SJSA1 (cell line): Measurements from ENCODE around the gene KLK8. TPM values are rescaled to one million over a fixed set of nuclear protein-coding genes. Genes with fewer than 3 reads are reported as not detected.

ENCODE experiments used
- DNase-seq, 2 experiments: peaks; one replicate each; pipeline ENCODE4 v3.0.0-alpha.2; 2015 to 2020; ENCODE audit warnings: low spot score in 2 of 2, low read depth in 1 of 2
- H3K27ac ChIP-seq: fragments of 250-450 bp; sonication (Bioruptor Pico); 2 replicates; pipeline ENCODE4 v1.5.1; 2020; ENCODE audit warnings: mild to moderate bottlenecking, moderate library complexity
- H3K27me3 ChIP-seq: fragments of 250-450 bp; sonication (Bioruptor Pico); replicated peaks from 2 replicates; pipeline ENCODE4 v1.5.1; 2020; ENCODE audit warnings: mild to moderate bottlenecking, moderate library complexity
- H3K36me3 ChIP-seq: fragments of 250-450 bp; sonication (Bioruptor Pico); 2 replicates; pipeline ENCODE4 v1.5.1; 2020; ENCODE audit warnings: mild to moderate bottlenecking
- H3K4me1 ChIP-seq: fragments of 250-450 bp; sonication (Bioruptor Pico); replicated peaks from 2 replicates; pipeline ENCODE4 v1.6.1; 2021; ENCODE audit warnings: mild to moderate bottlenecking
- H3K4me3 ChIP-seq: fragments of 250-450 bp; sonication (Bioruptor Pico); 2 replicates; pipeline ENCODE4 v1.5.1; 2020; ENCODE audit warnings: mild to moderate bottlenecking
- H3K9me3 ChIP-seq: fragments of 250-450 bp; sonication (Bioruptor Pico); replicated peaks from 2 replicates; pipeline ENCODE4 v1.5.1; 2020; ENCODE audit warnings: mild to moderate bottlenecking
- total RNA-seq: library from RNA; depleted of rRNA; stranded (reverse); fragments of >200 nt; shearing (Covaris generic); gene quantifications from 2 replicates; pipeline ENCODE4 v1.2.3, GENCODE V29; 2014; rRNA removed

KLK8 gene
- total RNA-seq, result not detected in 2 replicates

DNA sequence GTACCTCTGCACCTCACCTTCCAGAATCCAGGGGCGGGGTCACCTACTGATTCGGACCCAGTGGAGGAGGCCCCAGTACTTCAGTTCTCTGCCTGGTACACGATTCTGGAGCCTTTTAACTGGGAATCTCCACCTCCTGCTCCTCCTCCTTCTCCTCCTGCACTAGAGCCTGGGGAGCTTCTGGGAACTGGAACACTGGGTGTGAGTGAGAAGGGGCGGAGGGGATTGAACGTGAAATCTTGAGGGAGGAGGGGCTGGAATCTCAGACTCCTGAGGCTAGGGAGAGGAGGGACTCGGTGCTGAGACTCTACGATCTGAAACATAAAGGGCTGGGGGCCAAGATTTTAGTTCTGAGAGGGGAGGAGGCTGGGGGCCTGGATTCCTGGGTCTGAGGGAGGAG lies at the start of gene KLK8:
TSS of gene KLK8 (minus strand) at position 90 of the 400 bp plus-strand sequence. CDS start 437 bp downstream, outside the sequence.
- no peak for DNase-seq
- Histone ChIP-seq H3K9me3 (no peaks in the 10 kb centered on the region), H3K27me3 (0 out of 2 replicates have a peak, but pooled peaks cover 4% of the 10 kb centered on the region), H3K4me1 (no peaks in the 10 kb centered on the region), H3K36me3 (no peaks in the 10 kb centered on the region), H3K4me3 (no peak within 1 kb of the TSS), H3K27ac (no peak within 1 kb of the TSS)

GRCh38 chr19:51047031-51047335 lies 45.6 kb upstream of the KLK8 start:
- Histone ChIP-seq H3K27ac (no peak overlapping the region), H3K4me3 (no peak overlapping the region), H3K27me3 (no peaks in the 10 kb centered on the region), H3K9me3 (no peaks in the 10 kb centered on the region), H3K4me1 (no peaks in the 10 kb centered on the region), H3K36me3 (no peaks in the 10 kb centered on the region)
- no peak for DNase-seq

GRCh38 chr19:51044327-51044726 lies 42.9 kb upstream of the KLK8 start:
- no peak for DNase-seq
- Histone ChIP-seq H3K27ac (no peak overlapping the region), H3K27me3 (no peaks in the 10 kb centered on the region), H3K36me3 (no peaks in the 10 kb centered on the region), H3K4me3 (no peak overlapping the region), H3K9me3 (no peaks in the 10 kb centered on the region), H3K4me1 (no peaks in the 10 kb centered on the region)

DNA sequence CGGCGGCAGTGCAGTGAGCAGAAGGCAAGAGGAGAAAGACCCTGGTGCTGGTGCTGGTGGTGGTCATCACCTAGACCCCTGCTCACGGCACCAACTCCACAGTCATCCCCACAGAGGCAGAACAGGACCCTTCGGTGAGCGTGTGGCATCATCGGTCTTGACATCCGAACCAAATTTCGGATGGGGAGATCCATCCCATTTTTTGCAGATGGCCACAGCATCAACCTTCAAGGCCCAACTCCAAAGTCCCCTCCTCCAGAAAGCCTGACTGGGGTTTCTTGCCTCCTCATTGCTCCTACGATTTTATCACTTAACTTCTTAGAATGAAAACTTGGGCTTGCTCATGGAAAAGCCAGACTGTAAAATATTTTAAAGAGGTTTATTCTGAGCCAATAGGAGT lies 42.1 kb upstream of the KLK8 start:
- H3K4me1 ChIP-seq, result no peaks in the 10 kb centered on the region
- H3K27me3 ChIP-seq, result no peaks in the 10 kb centered on the region
- no peaks in the 10 kb centered on the region for H3K9me3 ChIP-seq
- no peak overlapping the region for H3K4me3 ChIP-seq
- H3K36me3 ChIP-seq, result no peaks in the 10 kb centered on the region
- H3K27ac ChIP-seq, result no peak overlapping the region
- no peak for DNase-seq

DNA sequence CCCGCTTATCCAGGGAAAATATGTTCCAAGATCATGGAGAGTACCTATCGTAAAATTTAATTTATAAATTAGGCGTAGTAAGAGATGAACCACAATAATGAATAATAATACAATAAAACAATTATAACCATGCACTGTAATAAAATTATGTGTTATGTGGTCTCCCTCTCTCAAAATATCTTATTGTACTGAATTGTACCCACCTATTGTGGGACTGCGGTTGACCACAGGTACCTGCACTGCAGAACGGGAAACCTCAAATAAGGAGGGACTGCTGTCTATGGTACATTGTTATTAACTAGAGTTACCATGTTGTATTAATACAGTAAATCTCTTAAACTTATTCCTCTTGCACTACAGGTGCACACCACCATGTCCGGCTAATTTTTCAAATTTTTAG lies 38.7 kb upstream of the KLK8 start:
- DNase-seq, result no peak
- Histone ChIP-seq H3K27ac (no peak overlapping the region), H3K4me3 (no peak overlapping the region), H3K4me1 (no peaks in the 10 kb centered on the region), H3K27me3 (no peaks in the 10 kb centered on the region), H3K9me3 (no peaks in the 10 kb centered on the region), H3K36me3 (no peaks in the 10 kb centered on the region)

DNA sequence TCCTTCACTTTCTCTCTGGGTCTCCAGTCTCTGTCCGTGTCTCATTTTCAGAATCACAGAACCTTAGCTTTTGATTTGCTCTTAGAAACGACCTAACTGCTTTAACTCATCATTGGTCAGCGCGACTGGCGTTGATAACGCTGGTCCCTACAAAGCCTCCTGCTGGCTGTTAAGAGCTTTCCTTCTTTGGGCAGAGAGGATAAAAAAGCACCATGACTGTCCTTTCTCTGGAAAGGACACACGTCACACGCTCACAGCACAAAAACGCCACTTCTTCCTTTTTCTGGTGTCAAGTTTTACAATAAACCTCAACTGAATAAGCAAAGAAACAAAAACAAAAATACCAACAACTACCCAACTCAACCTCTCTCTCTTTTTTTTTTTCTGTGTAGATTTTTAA lies 35.1 kb upstream of the KLK8 start:
- H3K27me3 ChIP-seq, result no peaks in the 10 kb centered on the region
- H3K4me3 ChIP-seq, result no peak overlapping the region
- no peaks in the 10 kb centered on the region for H3K36me3 ChIP-seq
- no peaks in the 10 kb centered on the region for H3K4me1 ChIP-seq
- no peaks in the 10 kb centered on the region for H3K9me3 ChIP-seq
- no peak for DNase-seq
- no peak overlapping the region for H3K27ac ChIP-seq

GRCh38 chr19:51034704-51035103 lies 33.3 kb upstream of the KLK8 start, which contains the start of gene KLK12:
KLK12 (minus strand) TSS chr19:51035002; CDS start chr19:51034621, 381 bp downstream.
- Histone ChIP-seq H3K4me1 (no peaks in the 10 kb centered on the region), H3K27ac (no peak within 1 kb of the TSS), H3K36me3 (no peaks in the 10 kb centered on the region), H3K27me3 (no peaks in the 10 kb centered on the region), H3K4me3 (no peak within 1 kb of the TSS), H3K9me3 (no peaks in the 10 kb centered on the region)
- no peak for DNase-seq

- 0 out of 2 replicates have a peak, but pooled peaks cover 8% of the 10 kb centered on the region for H3K27me3 ChIP-seq
- no peaks in the 10 kb centered on the region for H3K4me1 ChIP-seq
- no peak overlapping the region for H3K4me3 ChIP-seq
- DNase-seq, result no peak
- no peaks in the 10 kb centered on the region for H3K36me3 ChIP-seq
- H3K9me3 ChIP-seq, result no peaks in the 10 kb centered on the region
- no peak overlapping the region for H3K27ac ChIP-seq
Observed at GRCh38 chr19:51031880-51032225, 30.4 kb upstream of the KLK8 start.

DNA sequence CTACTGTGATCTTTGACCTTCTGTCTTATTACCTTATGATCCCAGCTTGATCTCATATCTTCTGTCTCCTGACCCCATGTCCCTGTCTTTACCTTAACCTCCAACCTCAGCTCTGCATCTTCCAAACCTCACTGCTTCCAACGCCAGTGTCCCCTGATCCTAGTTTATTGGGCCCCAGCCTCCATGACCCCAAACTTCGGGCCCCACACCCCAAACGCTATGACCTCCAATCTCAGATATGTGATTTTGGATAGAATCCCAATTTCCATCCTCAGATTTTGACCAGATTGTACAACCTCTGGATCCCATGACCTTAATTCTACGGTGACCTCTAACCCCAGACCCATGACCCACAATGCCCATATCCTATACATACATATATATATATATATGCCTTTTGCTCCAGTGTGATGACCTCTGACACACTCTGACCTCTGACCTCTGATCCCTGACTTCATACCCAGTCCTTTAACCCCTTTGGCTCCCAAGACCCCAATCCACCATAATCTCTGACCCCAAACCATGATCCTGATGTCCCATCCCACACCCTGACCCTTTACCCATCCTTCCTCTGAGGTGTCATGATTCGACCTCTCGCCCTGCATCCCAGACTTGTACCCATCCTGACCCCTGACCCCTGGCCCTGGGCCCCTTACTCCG lies 29.9 kb upstream of the KLK8 start:
- H3K4me1 ChIP-seq, result no peaks in the 10 kb centered on the region
- no peak for DNase-seq
- peaks cover 9% of the 10 kb centered on the region for H3K27me3 ChIP-seq
- H3K36me3 ChIP-seq, result no peaks in the 10 kb centered on the region
- no peak overlapping the region for H3K27ac ChIP-seq
- no peak overlapping the region for H3K4me3 ChIP-seq
- H3K9me3 ChIP-seq, result no peaks in the 10 kb centered on the region

DNA sequence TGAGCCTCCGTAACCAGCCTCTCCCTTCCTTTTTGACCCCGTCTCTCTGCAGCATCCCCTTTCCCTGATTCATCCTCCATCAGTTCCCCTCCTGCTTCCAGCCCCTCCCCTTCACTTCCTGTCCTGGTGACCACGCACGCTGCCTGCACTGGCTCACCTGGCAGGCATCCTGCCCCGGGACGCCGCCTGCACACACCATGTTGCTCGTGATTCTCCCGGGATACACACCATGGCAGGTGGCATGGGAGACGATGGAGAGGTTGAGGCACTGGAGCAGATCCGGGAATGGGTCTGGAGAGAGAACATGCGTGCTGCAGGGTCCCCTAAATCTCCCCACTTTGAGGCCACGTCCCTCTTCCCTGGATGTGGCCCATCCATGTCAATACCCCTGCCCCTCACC lies 29.2 kb upstream of the KLK8 start:
- Histone ChIP-seq H3K9me3 (no peaks in the 10 kb centered on the region), H3K27me3 (peaks cover 17% of the 10 kb centered on the region), H3K27ac (no peak overlapping the region), H3K4me3 (no peak overlapping the region), H3K4me1 (no peaks in the 10 kb centered on the region), H3K36me3 (no peaks in the 10 kb centered on the region)
- no peak for DNase-seq

DNA sequence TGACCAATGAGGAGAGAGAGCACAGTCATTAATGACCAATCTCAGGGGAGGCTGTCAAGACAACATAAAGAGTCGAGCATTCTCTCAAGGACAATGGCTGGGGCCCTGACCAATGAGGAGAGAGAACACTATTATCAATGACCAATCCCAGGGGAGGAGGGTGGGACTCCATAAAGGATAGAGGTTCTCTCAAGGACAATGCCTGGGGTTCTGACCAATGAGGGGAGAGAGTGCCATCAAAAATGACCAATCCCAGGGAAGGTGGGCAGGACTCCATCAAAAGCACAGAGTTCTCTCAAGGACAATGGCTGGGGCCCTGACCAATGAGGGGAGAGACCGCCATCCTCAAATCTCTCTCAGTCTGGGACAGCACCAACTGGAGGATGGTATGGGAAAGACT lies 28.3 kb upstream of the KLK8 start:
- H3K36me3 ChIP-seq, result no peaks in the 10 kb centered on the region
- H3K4me1 ChIP-seq, result no peaks in the 10 kb centered on the region
- DNase-seq, result no peak
- peaks cover 18% of the 10 kb centered on the region for H3K27me3 ChIP-seq
- no peak overlapping the region for H3K4me3 ChIP-seq
- no peak overlapping the region for H3K27ac ChIP-seq
- no peaks in the 10 kb centered on the region for H3K9me3 ChIP-seq

- Histone ChIP-seq H3K9me3 (no peaks in the 10 kb centered on the region), H3K36me3 (no peaks in the 10 kb centered on the region), H3K4me1 (no peaks in the 10 kb centered on the region), H3K27me3 (peaks cover 18% of the 10 kb centered on the region), H3K4me3 (no peak overlapping the region), H3K27ac (no peak overlapping the region)
- no peak for DNase-seq
Observed at GRCh38 chr19:51027873-51028272, 26.5 kb upstream of the KLK8 start.

DNA sequence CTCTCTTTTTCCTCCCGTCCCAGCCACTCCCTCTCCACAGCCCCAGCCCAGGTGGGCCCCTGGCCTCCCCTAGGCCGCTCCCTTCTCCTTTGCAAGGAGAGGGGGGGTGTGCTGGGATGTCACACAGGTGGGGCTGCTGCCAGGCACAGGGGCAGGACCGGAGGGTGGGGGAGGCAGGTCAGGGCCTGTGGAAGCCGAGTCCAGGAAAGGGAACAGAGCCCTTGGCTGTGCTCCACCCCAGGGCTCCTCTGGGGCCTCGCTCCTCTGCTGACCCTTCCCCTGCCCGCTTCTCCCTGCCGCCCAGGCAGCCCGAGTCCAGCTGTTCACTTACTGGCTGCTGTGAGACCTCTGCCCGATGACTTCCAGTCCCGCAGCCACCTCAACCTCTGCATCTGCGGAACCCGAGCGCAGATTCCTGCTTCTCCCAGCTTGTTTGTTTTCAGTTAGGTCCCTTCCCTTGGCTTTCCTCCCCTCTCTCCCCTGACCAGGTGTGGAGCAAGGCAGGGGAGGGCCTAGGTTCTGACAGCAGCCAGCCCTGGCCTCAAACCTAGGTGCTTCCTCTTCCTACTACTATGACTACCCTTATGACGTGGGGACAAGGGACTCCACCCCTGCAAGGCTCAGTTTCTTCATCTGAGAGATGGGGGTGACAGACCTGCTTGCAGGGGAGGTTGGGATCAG lies 25.9 kb upstream of the KLK8 start:
- no peaks in the 10 kb centered on the region for H3K36me3 ChIP-seq
- H3K9me3 ChIP-seq, result no peaks in the 10 kb centered on the region
- no peak overlapping the region for H3K4me3 ChIP-seq
- H3K27me3 ChIP-seq, result peaks cover 18% of the 10 kb centered on the region
- no peak for DNase-seq
- no peaks in the 10 kb centered on the region for H3K4me1 ChIP-seq
- no peak overlapping the region for H3K27ac ChIP-seq

- H3K4me1 ChIP-seq, result no peaks in the 10 kb centered on the region
- peaks cover 18% of the 10 kb centered on the region for H3K27me3 ChIP-seq
- no peak within 1 kb of the TSS for H3K27ac ChIP-seq
- H3K36me3 ChIP-seq, result no peaks in the 10 kb centered on the region
- H3K4me3 ChIP-seq, result no peak within 1 kb of the TSS
- no peaks in the 10 kb centered on the region for H3K9me3 ChIP-seq
- no peak for DNase-seq
Observed at GRCh38 chr19:51026554-51026831, 25.1 kb upstream of the KLK8 start, which contains the start of gene KLK11. KLK11 (minus strand) TSS chr19:51026616; CDS start chr19:51025631, 985 bp downstream.
